Tibial artery (tissue), 4 donors: ENCODE data around the gene H2AZ2.

Experiments
- DNase-seq, 2 donors: peaks; one replicate each; pipeline ENCODE4 v3.0.0-alpha.2; 2019
- H3K27ac ChIP-seq, 2 donors: fragments of 200-600 bp; sonication (generic) in 1 of 2; 1 replicate in 1 of 2; 2 replicates in 1 of 2; pipeline ENCODE4 v1.5.1; 2018 to 2019; ENCODE audit warnings: mild to moderate bottlenecking in 1 of 2
- H3K27me3 ChIP-seq, 2 donors: fragments of 200-600 bp; sonication (generic) in 1 of 2; one replicate each; pipeline versions ENCODE4 v1.5.1 to v1.6.0; 2016 to 2019
- H3K36me3 ChIP-seq, 3 donors: fragments of 200-600 bp; sonication (generic) in 2 of 3; one replicate each; pipeline ENCODE4 v1.5.1; 2016 to 2019; ENCODE audit warnings: mild to moderate bottlenecking in 2 of 3
- H3K4me1 ChIP-seq, 4 donors: fragments of 200-600 bp; sonication (generic) in 2 of 4; 1 replicate in 3 of 4; 2 replicates in 1 of 4; pipeline ENCODE4 v1.5.1; 2016 to 2019
- H3K4me3 ChIP-seq, 2 donors: fragments of 200-600 bp; sonication (generic) in 1 of 2; 1 replicate in 1 of 2; 2 replicates in 1 of 2; pipeline ENCODE4 v1.5.1; 2018 to 2019; ENCODE audit warnings: mild to moderate bottlenecking in 2 of 2
- H3K9me3 ChIP-seq, 3 donors: fragments of 200-600 bp; sonication (generic) in 1 of 3; one replicate each; pipeline ENCODE4 v1.5.1; 2016 to 2019
- intact Hi-C: fragments of 100-400 bp; cut with DNase I; formaldehyde crosslinking; loops from one replicate; pipeline ENCODE4 v1.15.0; 2023; ENCODE audit warnings: low total_unique reads
- TF ChIP-seq, protein P1 (sequence below), 2 experiments: fragments of 200-600 bp in 1 of 2; fragments of 450-650 bp in 1 of 2; IDR thresholded peaks; one replicate each; pipeline ENCODE4 v1.5.1; 2017 to 2019; ENCODE audit warnings: antibody characterized with exemption in 2 of 2, mild to moderate bottlenecking in 1 of 2, moderate library complexity in 1 of 2

H2AZ2 gene

DNA sequence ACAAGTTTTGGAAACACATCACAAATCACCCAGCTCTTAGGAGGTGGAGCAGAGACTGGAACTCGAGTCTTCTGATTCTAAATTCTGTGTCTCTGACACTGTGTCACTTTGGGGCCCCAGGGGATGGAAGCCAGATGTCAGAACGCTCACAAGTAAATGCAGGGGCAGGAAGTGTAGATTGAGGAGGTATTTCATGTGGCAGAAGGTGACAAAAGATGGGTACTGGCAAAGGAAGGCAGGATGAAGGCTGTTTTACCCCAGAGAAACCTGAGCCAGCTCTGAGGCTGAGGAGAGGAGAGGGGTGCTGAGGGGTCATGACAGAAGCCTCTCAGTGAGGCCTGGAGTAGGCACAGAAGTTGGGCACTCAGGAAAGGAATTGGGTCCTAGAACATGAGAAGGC lies 43.5 kb upstream of the H2AZ2 start:
- intact Hi-C loops: no loop called here
- TF ChIP-seq, protein P1, sequence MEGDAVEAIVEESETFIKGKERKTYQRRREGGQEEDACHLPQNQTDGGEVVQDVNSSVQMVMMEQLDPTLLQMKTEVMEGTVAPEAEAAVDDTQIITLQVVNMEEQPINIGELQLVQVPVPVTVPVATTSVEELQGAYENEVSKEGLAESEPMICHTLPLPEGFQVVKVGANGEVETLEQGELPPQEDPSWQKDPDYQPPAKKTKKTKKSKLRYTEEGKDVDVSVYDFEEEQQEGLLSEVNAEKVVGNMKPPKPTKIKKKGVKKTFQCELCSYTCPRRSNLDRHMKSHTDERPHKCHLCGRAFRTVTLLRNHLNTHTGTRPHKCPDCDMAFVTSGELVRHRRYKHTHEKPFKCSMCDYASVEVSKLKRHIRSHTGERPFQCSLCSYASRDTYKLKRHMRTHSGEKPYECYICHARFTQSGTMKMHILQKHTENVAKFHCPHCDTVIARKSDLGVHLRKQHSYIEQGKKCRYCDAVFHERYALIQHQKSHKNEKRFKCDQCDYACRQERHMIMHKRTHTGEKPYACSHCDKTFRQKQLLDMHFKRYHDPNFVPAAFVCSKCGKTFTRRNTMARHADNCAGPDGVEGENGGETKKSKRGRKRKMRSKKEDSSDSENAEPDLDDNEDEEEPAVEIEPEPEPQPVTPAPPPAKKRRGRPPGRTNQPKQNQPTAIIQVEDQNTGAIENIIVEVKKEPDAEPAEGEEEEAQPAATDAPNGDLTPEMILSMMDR (IDR thresholded peaks at IDR 0.05): no peak
- no peak for DNase-seq
- Histone ChIP-seq H3K4me3 (no peak overlapping the region), H3K4me1 (peaks cover 0 to 4% (median 0%) of the 10 kb centered on the region in 4 donors), H3K9me3 (no peaks in the 10 kb centered on the region), H3K27ac (no peak overlapping the region), H3K36me3 (no peaks in the 10 kb centered on the region), H3K27me3 (no peaks in the 10 kb centered on the region)

DNA sequence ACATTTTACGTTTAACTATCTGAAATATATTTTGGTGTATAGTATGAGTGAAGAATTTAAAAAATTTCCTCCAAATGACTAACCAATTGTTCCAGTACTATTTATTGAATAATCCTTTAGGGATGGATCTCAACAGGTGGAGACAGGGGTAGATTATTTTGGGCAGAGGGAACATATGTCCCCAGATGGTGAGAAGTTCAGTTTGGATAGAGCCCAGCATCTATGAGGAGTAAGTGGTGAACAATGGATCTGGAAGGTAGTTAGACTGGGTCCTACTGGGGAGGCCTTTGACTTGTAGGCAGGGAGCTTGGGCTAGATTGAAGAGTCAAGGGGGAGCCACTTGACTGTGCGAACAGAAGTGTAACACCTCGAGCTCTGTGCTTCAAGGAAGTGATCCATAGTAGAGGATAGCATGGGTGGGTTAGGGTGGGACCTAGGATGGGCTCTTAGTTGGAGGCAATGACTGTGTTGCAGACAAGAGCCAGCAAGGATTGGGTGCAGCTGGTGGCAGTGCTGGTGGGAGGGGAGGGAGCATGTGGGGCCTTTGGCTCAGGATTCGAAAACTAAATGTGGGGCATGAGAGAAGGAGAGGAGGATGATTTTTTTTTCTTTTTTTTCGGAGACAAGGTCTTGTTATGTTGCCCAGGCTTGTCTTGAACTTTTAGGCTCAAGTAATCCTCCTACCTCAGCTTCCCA lies 41.3 kb upstream of the H2AZ2 start:
- H3K27me3 ChIP-seq: no peaks in the 10 kb centered on the region
- no peak for DNase-seq
- H3K27ac ChIP-seq: no peak overlapping the region
- no peaks in the 10 kb centered on the region for H3K36me3 ChIP-seq
- intact Hi-C loops: loop anchor here (5.0 to 10.0 kb wide), 2 partner anchors 42 to 116 kb away; partner anchors contain the start of genes CCM2 and H2AZ2
- peaks cover 0 to 13% (median 5%) of the 10 kb centered on the region in 4 donors for H3K4me1 ChIP-seq
- H3K4me3 ChIP-seq: no peak overlapping the region
- H3K9me3 ChIP-seq: no peaks in the 10 kb centered on the region
- TF ChIP-seq, protein P1 (IDR thresholded peaks at IDR 0.05): no peak

DNA sequence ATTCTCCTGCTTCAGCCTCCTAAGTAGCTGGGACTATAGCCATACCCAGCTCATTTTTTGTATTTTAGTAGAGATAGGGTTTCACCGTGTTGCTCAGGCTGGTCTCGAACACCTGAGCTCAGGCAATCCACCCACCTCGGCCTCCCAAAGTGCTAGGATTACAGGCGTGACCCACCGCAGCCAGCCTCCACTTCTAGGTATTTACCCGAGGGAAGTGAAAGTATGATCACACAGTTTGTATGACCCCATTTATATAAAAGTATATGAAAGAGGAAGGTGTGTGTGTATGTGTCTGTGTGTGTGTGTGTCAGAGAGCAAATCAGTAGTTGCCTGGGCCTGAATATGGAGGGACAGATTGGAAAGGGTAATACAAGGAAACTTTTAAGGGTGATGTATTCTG lies 39.4 kb upstream of the H2AZ2 start:
- intact Hi-C loops: loop anchor here (5.0 to 10.0 kb wide), 2 partner anchors 40 to 118 kb away; partner anchors contain the start of genes CCM2 and H2AZ2
- H3K36me3 ChIP-seq: peaks cover 0 to 3% (median 0%) of the 10 kb centered on the region in 3 donors
- H3K27ac ChIP-seq: no peak overlapping the region
- no peaks in the 10 kb centered on the region for H3K27me3 ChIP-seq
- TF ChIP-seq, protein P1 (IDR thresholded peaks at IDR 0.05): no peak
- H3K4me3 ChIP-seq: no peak overlapping the region
- no peaks in the 10 kb centered on the region for H3K9me3 ChIP-seq
- H3K4me1 ChIP-seq: peaks cover 0 to 32% (median 24%) of the 10 kb centered on the region in 4 donors
- no peak for DNase-seq

DNA sequence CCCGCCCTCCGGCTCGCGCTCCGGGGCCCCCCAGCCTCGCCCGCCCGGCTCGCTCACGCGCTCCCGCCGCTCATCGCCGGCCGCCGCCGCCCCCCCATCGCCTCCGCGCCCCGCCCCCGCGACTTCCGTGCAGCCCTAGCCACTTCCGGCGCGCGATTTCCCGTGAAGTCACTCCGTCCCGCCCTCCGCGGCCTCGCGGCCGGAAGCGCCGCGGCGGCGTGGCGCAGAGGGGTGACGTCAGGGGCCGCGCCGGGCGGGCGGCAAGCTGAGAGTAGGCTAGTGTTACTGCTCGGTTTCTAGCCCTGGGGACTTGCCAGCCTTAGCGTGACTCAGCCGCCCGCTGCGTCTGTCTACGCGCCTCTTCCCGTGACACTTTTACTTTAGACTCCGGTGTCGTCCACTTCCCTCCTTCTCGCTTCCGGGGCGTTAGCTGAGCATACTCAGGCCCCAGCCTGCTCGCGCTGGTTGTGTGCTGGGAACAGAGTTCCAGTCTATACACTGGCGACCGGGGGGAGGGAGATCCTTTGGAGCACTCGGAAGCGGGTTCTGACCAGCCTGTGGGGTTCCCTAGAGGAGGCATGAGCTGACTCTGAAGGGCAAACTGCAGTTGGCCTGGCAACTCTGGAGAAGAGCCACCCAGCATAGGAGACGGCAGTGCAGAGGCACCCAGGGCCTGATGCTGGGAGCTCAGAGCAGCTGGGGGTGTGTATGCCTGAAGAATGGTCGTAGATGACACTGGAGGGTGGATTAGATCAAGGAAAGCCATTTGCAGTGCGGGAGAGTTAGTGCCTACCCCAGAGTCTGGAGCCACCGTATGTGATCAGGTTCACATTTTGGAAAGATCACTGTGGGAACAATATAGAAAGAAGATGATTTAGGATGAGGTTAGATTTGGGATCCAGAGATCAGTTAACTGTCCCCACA lies 37.8 kb upstream of the H2AZ2 start, which contains the start of gene PURB:
TSS of gene PURB (minus strand) at position 137 of the 924 bp plus-strand sequence. CDS start 182 bp downstream, outside the sequence.
- TF ChIP-seq, protein P1 (IDR thresholded peaks at IDR 0.05): no peak
- intact Hi-C loops: loop anchor here (5.0 to 10.0 kb wide), 2 partner anchors 38 to 119 kb away; partner anchors contain the start of genes CCM2 and H2AZ2
- peak within 1 kb of the TSS; percentile 79 to 98 for H3K4me3 ChIP-seq
- H3K36me3 ChIP-seq: peaks cover 0 to 3% (median 0%) of the 10 kb centered on the region in 3 donors
- no peaks in the 10 kb centered on the region for H3K9me3 ChIP-seq
- peaks cover 0 to 48% (median 39%) of the 10 kb centered on the region in 4 donors for H3K4me1 ChIP-seq
- H3K27me3 ChIP-seq: no peaks in the 10 kb centered on the region
- peak; percentile 93 to 96 for DNase-seq
- peak within 1 kb of the TSS; percentile 97 for H3K27ac ChIP-seq

DNA sequence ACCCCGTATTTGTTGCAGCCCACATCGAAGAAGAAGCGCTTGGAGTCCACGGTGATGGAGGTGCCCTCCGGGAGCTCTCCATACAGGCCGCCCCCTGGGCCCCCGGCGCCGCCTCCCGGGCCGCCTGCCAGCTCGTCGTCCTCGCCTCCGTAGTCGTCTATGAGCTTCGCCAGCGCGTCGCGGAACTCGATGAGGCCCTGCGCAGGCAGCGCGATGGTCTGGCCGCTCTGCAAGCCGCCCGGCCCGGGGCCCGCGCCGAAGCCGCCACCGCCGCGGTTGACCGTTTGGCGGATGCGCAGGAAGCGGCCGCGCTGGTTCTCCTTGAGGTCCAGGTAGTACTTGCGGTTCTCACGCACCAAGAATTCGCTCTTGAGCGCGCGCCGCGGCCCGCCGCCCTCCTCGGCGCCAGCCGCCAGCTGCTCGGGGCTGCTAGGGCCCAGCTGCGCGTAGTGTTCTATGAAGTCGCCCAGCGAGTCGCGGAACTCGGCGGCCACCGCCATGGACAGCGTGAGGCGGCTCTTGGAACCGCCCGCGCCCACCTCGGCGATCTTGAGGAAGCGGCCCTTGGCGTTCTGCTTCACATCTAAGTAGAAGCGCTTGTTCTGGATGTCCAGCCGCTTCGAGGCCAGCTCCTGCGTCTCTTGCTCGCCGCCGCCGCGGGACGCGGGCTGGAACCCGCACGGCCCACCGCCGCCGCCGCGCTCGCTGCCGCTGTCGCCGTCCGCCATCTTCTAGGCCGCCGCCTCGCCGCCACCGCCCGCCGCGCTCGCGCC lies 36.9 kb upstream of the H2AZ2 start:
- peak; percentile 45 to 76 for DNase-seq
- peaks cover 0 to 57% (median 46%) of the 10 kb centered on the region in 4 donors for H3K4me1 ChIP-seq
- no peaks in the 10 kb centered on the region for H3K9me3 ChIP-seq
- H3K4me3 ChIP-seq: peak overlapping the region; percentile 79 to 98
- peak overlapping the region; percentile 97 for H3K27ac ChIP-seq
- H3K27me3 ChIP-seq: no peaks in the 10 kb centered on the region
- TF ChIP-seq, protein P1 (IDR thresholded peaks at IDR 0.05): no peak
- H3K36me3 ChIP-seq: peaks cover 0 to 3% (median 0%) of the 10 kb centered on the region in 3 donors
- intact Hi-C loops: loop anchor here (5.0 to 10.0 kb wide), 2 partner anchors 38 to 120 kb away; partner anchors contain the start of genes CCM2 and H2AZ2
